ENCODE data around the gene CRYBA4.

CRYBA4 gene

GRCh38 chr22:26624803-26625202 is 3.0 kb downstream of the CRYBA4 start:
- H3K9ac ChIP-seq (ENCODE audit: insufficient read length) = no peak overlapping the region
- DNase-seq (ENCODE audit: low read depth, low spot score) = no peak
- H3K36me3 ChIP-seq (ENCODE audit: insufficient read depth, low read length) = no peaks in the 10 kb centered on the region
- H3K27ac ChIP-seq = no peak overlapping the region
- TF ChIP-seq POLR2AphosphoS5 (IDR thresholded peaks at IDR 0.05; ENCODE audit: borderline replicate concordance, low read depth, low read length) (no peak), EZH2 (IDR thresholded peaks at IDR 0.05) (no peak), FOXP2 (optimal IDR thresholded peaks at IDR 0.05; ENCODE audit: control extremely low read depth, extremely low read length, insufficient read depth) (no peak)
- H3K4me3 ChIP-seq = no peak overlapping the region
- no peaks in the 10 kb centered on the region for H3K9me3 ChIP-seq (ENCODE audit: low read depth, low read length)

- Histone ChIP-seq H3K27ac (no peak overlapping the region), H3K9me3 (ENCODE audit: low read depth, low read length) (no peaks in the 10 kb centered on the region), H3K4me3 (no peak overlapping the region), H3K36me3 (ENCODE audit: insufficient read depth, low read length) (no peaks in the 10 kb centered on the region), H3K9ac (ENCODE audit: insufficient read length) (no peak overlapping the region)
- DNase-seq (ENCODE audit: low read depth, low spot score) = no peak
- no peak for TF ChIP-seq POLR2AphosphoS5 (IDR thresholded peaks at IDR 0.05; ENCODE audit: borderline replicate concordance, low read depth, low read length)
- TF ChIP-seq FOXP2 (optimal IDR thresholded peaks at IDR 0.05; ENCODE audit: control extremely low read depth, extremely low read length, insufficient read depth) = no peak
- TF ChIP-seq EZH2 (IDR thresholded peaks at IDR 0.05) = no peak
These were observed 8.4 kb downstream of the CRYBA4 start for GRCh38 chr22:26629988-26630761.

- H3K36me3 ChIP-seq (ENCODE audit: insufficient read depth, low read length) = no peaks in the 10 kb centered on the region
- no peak overlapping the region for H3K9ac ChIP-seq (ENCODE audit: insufficient read length)
- DNase-seq (ENCODE audit: low read depth, low spot score) = no peak
- no peak overlapping the region for H3K27ac ChIP-seq
- no peak overlapping the region for H3K4me3 ChIP-seq
- H3K9me3 ChIP-seq (ENCODE audit: low read depth, low read length) = no peaks in the 10 kb centered on the region
- TF ChIP-seq POLR2AphosphoS5 (IDR thresholded peaks at IDR 0.05; ENCODE audit: borderline replicate concordance, low read depth, low read length) = no peak
- TF ChIP-seq EZH2 (IDR thresholded peaks at IDR 0.05) = no peak
- no peak for TF ChIP-seq FOXP2 (optimal IDR thresholded peaks at IDR 0.05; ENCODE audit: control extremely low read depth, extremely low read length, insufficient read depth)
These were observed 9.5 kb downstream of the CRYBA4 start for GRCh38 chr22:26631282-26631681.

GRCh38 chr22:26632422-26633155 is 10.8 kb downstream of the CRYBA4 start:
- no peak for DNase-seq (ENCODE audit: low read depth, low spot score)
- Histone ChIP-seq H3K27ac (no peak overlapping the region), H3K4me3 (no peak overlapping the region), H3K9me3 (ENCODE audit: low read depth, low read length) (no peaks in the 10 kb centered on the region), H3K36me3 (ENCODE audit: insufficient read depth, low read length) (no peaks in the 10 kb centered on the region), H3K9ac (ENCODE audit: insufficient read length) (no peak overlapping the region)
- no peak for TF ChIP-seq EZH2 (IDR thresholded peaks at IDR 0.05)
- no peak for TF ChIP-seq FOXP2 (optimal IDR thresholded peaks at IDR 0.05; ENCODE audit: control extremely low read depth, extremely low read length, insufficient read depth)
- TF ChIP-seq POLR2AphosphoS5 (IDR thresholded peaks at IDR 0.05; ENCODE audit: borderline replicate concordance, low read depth, low read length) = no peak

GRCh38 chr22:26634189-26634588 is 12.4 kb downstream of the CRYBA4 start:
- H3K36me3 ChIP-seq (ENCODE audit: insufficient read depth, low read length) = no peaks in the 10 kb centered on the region
- H3K4me3 ChIP-seq = no peak overlapping the region
- no peak overlapping the region for H3K9ac ChIP-seq (ENCODE audit: insufficient read length)
- no peak overlapping the region for H3K27ac ChIP-seq
- H3K9me3 ChIP-seq (ENCODE audit: low read depth, low read length) = no peaks in the 10 kb centered on the region
- DNase-seq (ENCODE audit: low read depth, low spot score) = no peak
- TF ChIP-seq EZH2 (IDR thresholded peaks at IDR 0.05) = no peak
- no peak for TF ChIP-seq POLR2AphosphoS5 (IDR thresholded peaks at IDR 0.05; ENCODE audit: borderline replicate concordance, low read depth, low read length)
- TF ChIP-seq FOXP2 (optimal IDR thresholded peaks at IDR 0.05; ENCODE audit: control extremely low read depth, extremely low read length, insufficient read depth) = no peak

GRCh38 chr22:26635117-26635516 is 13.4 kb downstream of the CRYBA4 start:
- Histone ChIP-seq H3K27ac (no peak overlapping the region), H3K9ac (ENCODE audit: insufficient read length) (no peak overlapping the region), H3K9me3 (ENCODE audit: low read depth, low read length) (no peaks in the 10 kb centered on the region), H3K36me3 (ENCODE audit: insufficient read depth, low read length) (no peaks in the 10 kb centered on the region), H3K4me3 (no peak overlapping the region)
- DNase-seq (ENCODE audit: low read depth, low spot score) = no peak
- TF ChIP-seq EZH2 (IDR thresholded peaks at IDR 0.05) (no peak), FOXP2 (optimal IDR thresholded peaks at IDR 0.05; ENCODE audit: control extremely low read depth, extremely low read length, insufficient read depth) (no peak), POLR2AphosphoS5 (IDR thresholded peaks at IDR 0.05; ENCODE audit: borderline replicate concordance, low read depth, low read length) (no peak)

- TF ChIP-seq FOXP2 (optimal IDR thresholded peaks at IDR 0.05; ENCODE audit: control extremely low read depth, extremely low read length, insufficient read depth) (no peak), POLR2AphosphoS5 (IDR thresholded peaks at IDR 0.05; ENCODE audit: borderline replicate concordance, low read depth, low read length) (no peak), EZH2 (IDR thresholded peaks at IDR 0.05) (no peak)
- no peak overlapping the region for H3K27ac ChIP-seq
- no peak overlapping the region for H3K4me3 ChIP-seq
- H3K36me3 ChIP-seq (ENCODE audit: insufficient read depth, low read length) = no peaks in the 10 kb centered on the region
- no peaks in the 10 kb centered on the region for H3K9me3 ChIP-seq (ENCODE audit: low read depth, low read length)
- DNase-seq (ENCODE audit: low read depth, low spot score) = no peak
- no peak overlapping the region for H3K9ac ChIP-seq (ENCODE audit: insufficient read length)
These were observed 14.5 kb downstream of the CRYBA4 start for GRCh38 chr22:26636296-26636695.
